ENCODE measurements around the gene CECR2. TPM values are rescaled to one million over a fixed set of nuclear protein-coding genes. Genes with fewer than 3 reads are reported as not detected.

CECR2 gene
- total and polyA plus RNA-seq, 2 experiments from 2014 or later, result 4.6 to 32.3 TPM

GRCh38 chr22:17549183-17549582 is 179.9 kb downstream of the CECR2 start:
- Histone ChIP-seq H3K4me1 (ENCODE audit: low read depth) (no peaks in the 10 kb centered on the region), H3K27ac (no peak overlapping the region), H3K4me3 (no peak overlapping the region), H3K27me3 (no peaks in the 10 kb centered on the region), H3K36me3 (peaks cover 42% of the 10 kb centered on the region), H3K9me3 (ENCODE audit: low read depth) (no peaks in the 10 kb centered on the region)
- no peak for TF ChIP-seq CTCF (IDR thresholded peaks at IDR 0.05; ENCODE audit: low read depth, low read length)
- DNase-seq (ENCODE audit: low read depth in 1 of 2, low spot score in 1 of 2), result no peak

GRCh38 chr22:17549655-17550054 is 180.4 kb downstream of the CECR2 start:
- DNase-seq (ENCODE audit: low read depth in 1 of 2, low spot score in 1 of 2), result no peak
- TF ChIP-seq CTCF (IDR thresholded peaks at IDR 0.05; ENCODE audit: low read depth, low read length), result no peak
- H3K4me3 ChIP-seq, result no peak overlapping the region
- H3K36me3 ChIP-seq, result peaks cover 46% of the 10 kb centered on the region
- H3K9me3 ChIP-seq (ENCODE audit: low read depth), result no peaks in the 10 kb centered on the region
- no peaks in the 10 kb centered on the region for H3K27me3 ChIP-seq
- H3K27ac ChIP-seq, result no peak overlapping the region
- H3K4me1 ChIP-seq (ENCODE audit: low read depth), result no peaks in the 10 kb centered on the region

- DNase-seq (ENCODE audit: low read depth in 1 of 2, low spot score in 1 of 2), result peak in 1 of 2 donors; percentile 23
- H3K27ac ChIP-seq, result peak overlapping the region; percentile 40
Observed at GRCh38 chr22:17552737-17553136, 183.5 kb downstream of the CECR2 start.

GRCh38 chr22:17554814-17555213 is 185.6 kb downstream of the CECR2 start:
- H3K4me3 ChIP-seq, result no peak overlapping the region
- no peak for DNase-seq (ENCODE audit: low read depth in 1 of 2, low spot score in 1 of 2)
- H3K4me1 ChIP-seq (ENCODE audit: low read depth), result no peaks in the 10 kb centered on the region
- H3K36me3 ChIP-seq, result peaks cover 36% of the 10 kb centered on the region
- H3K27ac ChIP-seq, result no peak overlapping the region
- H3K9me3 ChIP-seq (ENCODE audit: low read depth), result no peaks in the 10 kb centered on the region
- no peak for TF ChIP-seq CTCF (IDR thresholded peaks at IDR 0.05; ENCODE audit: low read depth, low read length)
- no peaks in the 10 kb centered on the region for H3K27me3 ChIP-seq

More at GRCh38 chr22:17552737-17553136, 183.5 kb downstream of the CECR2 start:
- H3K9me3 ChIP-seq (ENCODE audit: low read depth), result no peaks in the 10 kb centered on the region
- no peaks in the 10 kb centered on the region for H3K27me3 ChIP-seq
- no peaks in the 10 kb centered on the region for H3K4me1 ChIP-seq (ENCODE audit: low read depth)
- no peak overlapping the region for H3K4me3 ChIP-seq
- peaks cover 50% of the 10 kb centered on the region for H3K36me3 ChIP-seq
- TF ChIP-seq CTCF (IDR thresholded peaks at IDR 0.05; ENCODE audit: low read depth, low read length), result no peak

- Histone ChIP-seq H3K27ac (no peak overlapping the region), H3K4me3 (no peak overlapping the region), H3K27me3 (no peaks in the 10 kb centered on the region), H3K9me3 (ENCODE audit: low read depth) (no peaks in the 10 kb centered on the region), H3K36me3 (peaks cover 9% of the 10 kb centered on the region), H3K4me1 (ENCODE audit: low read depth) (peaks cover 22% of the 10 kb centered on the region)
- no peak for DNase-seq (ENCODE audit: low read depth in 1 of 2, low spot score in 1 of 2)
- no peak for TF ChIP-seq CTCF (IDR thresholded peaks at IDR 0.05; ENCODE audit: low read depth, low read length)
Observed at GRCh38 chr22:17559188-17559587, 189.9 kb downstream of the CECR2 start.

Measured in cardiac muscle cell (in vitro differentiated cells and primary cell).